ENCODE measurements around the gene HDDC3. TPM values are rescaled to one million over a fixed set of nuclear protein-coding genes. Genes with fewer than 3 reads are reported as not detected.

Gene HDDC3
- total RNA-seq, 2 donors from 2014 or later = 18.9 to 32.4 TPM

GRCh38 chr15:90880381-90881145, 51.8 kb downstream of the HDDC3 start:
- no peaks in the 10 kb centered on the region for H3K9me3 Mint-ChIP-seq
- no peak for DNase-seq (ENCODE audit: low spot score in 2 of 2)
- no peak overlapping the region for H3K27ac Mint-ChIP-seq
- peaks cover 25 to 35% of the 10 kb centered on the region in 2 donors for H3K36me3 Mint-ChIP-seq
- ATAC-seq = no peak

Other genes starting within 250 kb of the HDDC3 start
- 10 to 100 TPM; 71.9 to 79.6 TPM for gene BLM, start 215.2 kb downstream of the HDDC3 start, total RNA-seq
- gene FURIN, start 64.0 kb downstream of the HDDC3 start, total RNA-seq = 100 to 1,000 TPM; 381 to 721 TPM
- gene FES, start 48.0 kb downstream of the HDDC3 start, total RNA-seq = 10 to 100 TPM; 83.9 to 91.4 TPM
- gene MAN2A2, start 29.2 kb downstream of the HDDC3 start, total RNA-seq = 100 to 1,000 TPM in 1 of 2 donors, 10 to 100 TPM in 1; 99.8 to 225 TPM
- gene UNC45A, start 2.7 kb upstream of the HDDC3 start, total RNA-seq = 100 to 1,000 TPM in 1 of 2 donors, 10 to 100 TPM in 1; 75.5 to 112 TPM
- 10 to 100 TPM; 37.7 to 58.7 TPM for gene RCCD1, start 22.3 kb upstream of the HDDC3 start, total RNA-seq
- 100 to 1,000 TPM; 115 to 233 TPM for gene PRC1, start 62.0 kb upstream of the HDDC3 start, total RNA-seq
- gene VPS33B, start 90.0 kb upstream of the HDDC3 start, total RNA-seq = 10 to 100 TPM; 22.2 to 34.4 TPM
- gene SV2B, start 167.7 kb upstream of the HDDC3 start, total RNA-seq = under 1 TPM; 0.12 to 0.20 TPM

Data from activated naive CD4-positive, alpha-beta T cell treated with anti-CD3 and anti-CD28 coated beads, Interleukin-2, amount 50 U/mL, for 72 hours (primary cell).